Neural crest cell (in vitro differentiated cells): Measurements from ENCODE around the gene PXMP2. TPM values are rescaled to one million over a fixed set of nuclear protein-coding genes. Genes with fewer than 3 reads are reported as not detected.

ENCODE experiments used
- DNase-seq: peaks from one replicate; pipeline ENCODE4 v3.0.0; 2021; ENCODE audit warnings: low read depth, mixed read lengths, low spot score
- H3K27ac Mint-ChIP-seq: one replicate; pipeline ENCODE4 v1.8.0; 2021; ENCODE audit warnings: mild to moderate bottlenecking, mixed read lengths; ENCODE audit not compliant: unreplicated experiment
- H3K27me3 Mint-ChIP-seq: 2 replicates; pipeline ENCODE4 v1.8.0; 2021; ENCODE audit warnings: low read depth, mild to moderate bottlenecking, mixed read lengths
- H3K36me3 Mint-ChIP-seq: 2 replicates; pipeline ENCODE4 v1.8.0; 2021; ENCODE audit warnings: low read depth, mild to moderate bottlenecking, mixed read lengths
- H3K4me1 Mint-ChIP-seq: 2 replicates; pipeline ENCODE4 v1.8.0; 2021; ENCODE audit warnings: mixed read lengths
- H3K4me3 Mint-ChIP-seq: one replicate; pipeline ENCODE4 v1.8.0; 2021; ENCODE audit warnings: mild to moderate bottlenecking, mixed read lengths
- H3K9me3 Mint-ChIP-seq: 2 replicates; pipeline ENCODE4 v1.8.0; 2021; ENCODE audit warnings: mixed read lengths
- total RNA-seq: library from RNA; stranded (reverse); gene quantifications from 2 replicates; pipeline ENCODE4 v1.2.1, GENCODE V29; 2021
- TF ChIP-seq, protein P1 (sequence below): fragments of 200-600 bp; sonication (generic); conservative IDR thresholded peaks from 2 replicates; pipeline ENCODE4 v1.5.0; 2021; ENCODE audit warnings: antibody characterized with exemption, mild to moderate bottlenecking

Gene PXMP2
- total RNA-seq, 1 donor from 2014 or later = 33.5 TPM

DNA sequence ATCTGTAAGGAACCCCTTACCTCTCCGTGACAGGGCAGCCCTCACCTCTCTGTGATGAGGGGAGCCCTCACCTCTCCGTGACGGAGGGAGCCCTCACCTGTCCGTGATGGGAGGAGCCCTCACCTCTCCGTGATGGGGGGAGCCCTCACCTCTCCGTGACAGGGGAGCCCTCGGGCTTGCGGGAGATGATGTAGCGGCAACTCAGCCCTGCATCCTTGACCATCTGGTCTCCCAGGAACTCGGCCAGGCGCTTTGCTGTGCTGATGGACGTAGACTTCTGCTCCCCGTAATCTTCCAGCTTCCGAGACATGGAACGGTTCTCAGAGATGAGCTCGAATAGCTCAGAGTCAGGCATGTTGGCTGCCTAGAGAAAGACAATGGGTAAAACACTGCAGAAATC lies 28.2 kb upstream of the PXMP2 start:
- Mint-ChIP-seq H3K36me3 (peaks cover 11% of the 10 kb centered on the region), H3K27me3 (no peaks in the 10 kb centered on the region), H3K4me1 (no peaks in the 10 kb centered on the region), H3K9me3 (no peaks in the 10 kb centered on the region), H3K4me3 (no peak overlapping the region), H3K27ac (no peak overlapping the region)
- no peak for DNase-seq
- TF ChIP-seq, protein P1, sequence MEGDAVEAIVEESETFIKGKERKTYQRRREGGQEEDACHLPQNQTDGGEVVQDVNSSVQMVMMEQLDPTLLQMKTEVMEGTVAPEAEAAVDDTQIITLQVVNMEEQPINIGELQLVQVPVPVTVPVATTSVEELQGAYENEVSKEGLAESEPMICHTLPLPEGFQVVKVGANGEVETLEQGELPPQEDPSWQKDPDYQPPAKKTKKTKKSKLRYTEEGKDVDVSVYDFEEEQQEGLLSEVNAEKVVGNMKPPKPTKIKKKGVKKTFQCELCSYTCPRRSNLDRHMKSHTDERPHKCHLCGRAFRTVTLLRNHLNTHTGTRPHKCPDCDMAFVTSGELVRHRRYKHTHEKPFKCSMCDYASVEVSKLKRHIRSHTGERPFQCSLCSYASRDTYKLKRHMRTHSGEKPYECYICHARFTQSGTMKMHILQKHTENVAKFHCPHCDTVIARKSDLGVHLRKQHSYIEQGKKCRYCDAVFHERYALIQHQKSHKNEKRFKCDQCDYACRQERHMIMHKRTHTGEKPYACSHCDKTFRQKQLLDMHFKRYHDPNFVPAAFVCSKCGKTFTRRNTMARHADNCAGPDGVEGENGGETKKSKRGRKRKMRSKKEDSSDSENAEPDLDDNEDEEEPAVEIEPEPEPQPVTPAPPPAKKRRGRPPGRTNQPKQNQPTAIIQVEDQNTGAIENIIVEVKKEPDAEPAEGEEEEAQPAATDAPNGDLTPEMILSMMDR = no peak

DNA sequence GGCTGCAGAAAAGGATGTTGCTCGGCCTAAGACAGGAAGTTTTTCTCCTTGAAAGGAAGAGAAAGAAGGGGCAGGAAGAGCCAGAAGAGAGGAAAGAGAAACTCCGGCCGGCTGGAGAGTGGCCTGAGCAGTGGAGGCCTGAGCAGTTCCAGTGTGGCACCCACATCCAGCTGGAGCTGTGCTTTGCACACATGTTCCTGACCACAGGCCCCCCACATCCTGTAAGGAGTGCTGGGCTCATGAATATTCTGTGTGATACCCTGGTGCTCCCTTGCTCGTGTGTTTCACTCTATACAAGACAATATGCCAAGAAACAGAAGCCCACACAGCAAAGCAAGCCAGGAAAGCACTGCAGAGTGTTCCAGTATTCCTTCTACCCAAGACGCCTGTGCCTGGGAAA lies 27.3 kb upstream of the PXMP2 start:
- no peak overlapping the region for H3K27ac Mint-ChIP-seq
- no peak for DNase-seq
- TF ChIP-seq, protein P1 = no peak
- H3K4me3 Mint-ChIP-seq = no peak overlapping the region
- H3K27me3 Mint-ChIP-seq = no peaks in the 10 kb centered on the region
- peaks cover 12% of the 10 kb centered on the region for H3K36me3 Mint-ChIP-seq
- no peaks in the 10 kb centered on the region for H3K9me3 Mint-ChIP-seq
- no peaks in the 10 kb centered on the region for H3K4me1 Mint-ChIP-seq

DNA sequence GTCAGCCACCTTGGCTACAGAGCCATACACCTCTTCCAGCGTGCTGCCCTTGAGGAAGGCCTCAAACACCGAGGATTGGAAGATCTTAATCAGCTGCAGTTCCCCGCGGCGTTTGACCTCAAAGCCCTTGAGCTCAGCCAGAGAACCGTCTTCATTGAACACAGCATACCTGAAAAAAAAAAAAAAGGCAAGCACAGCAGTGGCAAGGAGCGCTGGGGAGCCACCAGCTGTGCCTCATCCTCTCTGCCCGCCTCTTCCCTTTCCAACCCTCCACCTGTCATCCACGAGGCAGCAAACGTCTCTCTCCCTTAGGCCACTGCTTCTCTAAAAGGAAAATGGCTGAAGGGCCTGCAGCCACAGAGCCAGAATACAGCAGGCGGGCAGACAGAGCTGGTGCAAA lies 26.4 kb upstream of the PXMP2 start:
- H3K27ac Mint-ChIP-seq = no peak overlapping the region
- peaks cover 20% of the 10 kb centered on the region for H3K36me3 Mint-ChIP-seq
- H3K9me3 Mint-ChIP-seq = no peaks in the 10 kb centered on the region
- TF ChIP-seq, protein P1 = no peak
- DNase-seq = no peak
- no peaks in the 10 kb centered on the region for H3K4me1 Mint-ChIP-seq
- no peak overlapping the region for H3K4me3 Mint-ChIP-seq
- H3K27me3 Mint-ChIP-seq = no peaks in the 10 kb centered on the region

DNA sequence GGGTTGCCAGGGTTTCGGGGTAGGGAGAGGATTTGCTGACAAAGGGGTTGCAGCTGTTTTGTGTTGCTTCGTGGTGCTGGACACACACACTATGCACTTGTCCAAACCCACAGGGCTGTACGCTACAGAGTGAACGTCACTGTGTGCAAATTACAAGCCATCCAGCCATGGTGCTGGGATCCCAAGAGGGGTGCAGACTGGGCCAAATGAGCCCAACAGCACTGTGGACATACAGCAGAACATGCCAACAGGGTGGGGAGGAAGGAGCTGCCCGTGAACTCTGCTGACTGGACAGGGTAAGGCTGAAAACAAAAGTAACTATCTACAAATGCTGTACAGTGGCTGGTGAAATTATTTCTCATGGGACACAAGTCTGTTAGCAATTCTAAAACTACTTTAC lies 25.4 kb upstream of the PXMP2 start:
- H3K9me3 Mint-ChIP-seq = no peaks in the 10 kb centered on the region
- no peaks in the 10 kb centered on the region for H3K27me3 Mint-ChIP-seq
- peaks cover 28% of the 10 kb centered on the region for H3K36me3 Mint-ChIP-seq
- DNase-seq = no peak
- TF ChIP-seq, protein P1 = no peak
- no peak overlapping the region for H3K4me3 Mint-ChIP-seq
- H3K4me1 Mint-ChIP-seq = no peaks in the 10 kb centered on the region
- no peak overlapping the region for H3K27ac Mint-ChIP-seq

DNA sequence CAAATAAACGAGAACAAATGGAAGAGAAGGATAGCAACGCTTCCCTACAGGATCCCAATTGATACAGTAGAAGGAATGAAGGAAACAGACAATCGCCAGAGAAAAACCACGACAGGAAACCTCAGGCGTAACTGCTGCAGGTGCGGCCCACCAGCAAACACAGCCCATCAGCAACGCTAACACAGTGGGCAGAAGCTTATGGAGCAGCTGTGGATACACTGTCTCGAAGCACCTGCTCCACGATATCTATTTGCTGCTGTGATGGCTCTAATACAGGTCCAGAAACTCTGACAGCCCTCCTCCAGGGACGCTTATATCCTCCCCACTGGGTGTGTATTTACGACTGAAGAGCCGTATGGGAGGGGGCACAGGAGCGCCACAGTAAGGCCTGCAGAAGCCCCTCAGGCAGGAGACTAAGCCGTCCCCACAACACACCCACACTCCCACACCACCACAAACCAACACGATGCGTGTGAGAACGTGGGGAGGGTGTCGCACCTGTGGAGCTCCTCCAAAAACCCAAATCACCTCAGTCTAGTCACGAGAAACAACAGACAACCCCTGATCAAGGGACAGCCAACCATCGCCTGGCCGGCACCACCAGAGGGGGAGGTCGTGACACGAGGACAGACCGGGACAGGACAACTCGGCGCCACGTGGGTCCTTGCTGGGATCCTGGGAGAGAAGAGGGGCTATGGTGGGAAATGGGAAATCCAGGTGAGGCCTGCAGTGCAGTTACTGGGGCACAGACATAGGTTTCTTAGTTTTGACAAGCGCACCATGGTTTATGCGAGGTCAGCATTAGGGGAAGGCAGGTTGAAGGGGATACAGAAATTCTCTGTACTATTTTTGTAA lies 24.3 kb upstream of the PXMP2 start:
- Mint-ChIP-seq H3K36me3 (peaks cover 23% of the 10 kb centered on the region), H3K4me1 (no peaks in the 10 kb centered on the region), H3K27me3 (no peaks in the 10 kb centered on the region), H3K9me3 (no peaks in the 10 kb centered on the region), H3K27ac (peak overlapping the region; percentile 75), H3K4me3 (no peak overlapping the region)
- no peak for DNase-seq
- TF ChIP-seq, protein P1 = no peak
